ENCODE data around the gene NTM. TPM values are rescaled to one million over a fixed set of nuclear protein-coding genes. Genes with fewer than 3 reads are reported as not detected.

The NTM gene
- total and polyA plus RNA-seq, 5 donors, result 35.0 to 148 (median 88.2) TPM

DNA sequence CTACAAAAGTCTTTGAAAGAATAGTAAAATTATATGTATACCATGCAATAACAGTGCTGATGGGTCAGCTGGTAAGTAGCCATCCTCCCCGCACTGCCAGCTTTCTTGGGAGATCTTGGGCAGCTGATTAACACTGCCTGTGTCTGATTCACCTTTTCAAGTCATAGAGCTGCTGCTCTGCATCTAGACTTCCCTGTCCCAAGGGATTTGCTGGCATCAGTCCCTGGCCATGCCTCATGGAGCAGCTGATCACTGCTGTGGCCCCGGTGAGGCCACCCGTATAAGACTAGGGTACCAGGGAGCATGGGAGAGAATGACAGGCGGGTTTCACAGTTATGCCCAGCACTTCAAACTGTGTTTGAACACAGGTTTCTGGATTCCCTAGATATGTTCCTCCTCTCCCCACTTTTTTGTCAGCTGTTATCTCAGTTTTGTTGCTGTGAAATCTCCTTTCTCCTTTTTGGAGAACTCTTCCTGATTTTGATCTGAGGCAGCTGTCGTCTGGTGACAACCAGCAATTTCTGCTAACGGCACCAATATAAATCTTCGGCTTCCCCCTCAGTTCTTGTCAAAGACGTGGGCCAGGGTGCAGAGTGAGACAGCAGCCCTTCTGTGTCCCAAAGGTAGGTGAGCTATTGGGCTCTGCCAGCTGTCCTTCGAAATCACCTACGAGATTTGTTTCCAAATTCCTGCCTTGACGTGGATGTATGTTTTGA lies 438.9 kb downstream of the NTM start:
- no peak for ATAC-seq

DNA sequence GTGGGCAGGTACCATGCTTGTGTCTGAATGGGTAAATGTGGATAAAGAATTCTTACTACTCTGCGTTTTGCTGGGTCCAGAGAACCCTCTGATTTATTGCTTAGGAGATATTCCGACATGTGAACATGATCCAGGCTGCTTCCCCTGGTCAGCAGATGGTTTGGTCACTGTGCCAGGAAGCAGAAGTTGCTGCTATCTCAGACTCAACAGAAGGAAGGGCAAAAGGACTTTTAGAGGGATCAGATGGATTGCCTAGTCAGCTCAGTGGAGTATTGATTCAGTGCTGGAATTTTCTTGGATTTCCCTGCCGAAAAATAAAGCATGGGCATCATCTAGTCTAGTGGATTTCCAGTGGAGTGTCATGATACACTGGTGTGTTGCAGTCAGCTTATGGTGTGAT lies 440.1 kb downstream of the NTM start:
- 40% methylated on average over 3 of the region's 3 CpGs for WGBS
- Histone ChIP-seq H3K27ac (ENCODE audit: low read length) (no peak overlapping the region), H3K4me3 (ENCODE audit: low read length) (no peak overlapping the region), H3K27me3 (ENCODE audit: control insufficient read depth, insufficient read depth) (peaks cover 4% of the 10 kb centered on the region), H3K4me1 (ENCODE audit: control insufficient read depth, insufficient read depth, low read length) (no peaks in the 10 kb centered on the region), H3K9me3 (ENCODE audit: control insufficient read depth, low read length) (no peaks in the 10 kb centered on the region)
- intact Hi-C loops (cut with DNase I), result no loop called here
- DNase-seq (no peak), ATAC-seq (no peak)

More for the DNA sequence above, 438.9 kb downstream of the NTM start:
- intact Hi-C loops (cut with DNase I), result no loop called here
- H3K4me1 ChIP-seq (ENCODE audit: control insufficient read depth, insufficient read depth, low read length), result no peaks in the 10 kb centered on the region
- no peak overlapping the region for H3K4me3 ChIP-seq (ENCODE audit: low read length)
- 43% methylated on average over 11 of the region's 11 CpGs for WGBS
- H3K27me3 ChIP-seq (ENCODE audit: control insufficient read depth, insufficient read depth), result peaks cover 4% of the 10 kb centered on the region
- H3K27ac ChIP-seq (ENCODE audit: low read length), result no peak overlapping the region
- DNase-seq, result no peak
- no peaks in the 10 kb centered on the region for H3K9me3 ChIP-seq (ENCODE audit: control insufficient read depth, low read length)

- Histone ChIP-seq H3K4me1 (ENCODE audit: control insufficient read depth, insufficient read depth, low read length) (no peaks in the 10 kb centered on the region), H3K27me3 (ENCODE audit: control insufficient read depth, insufficient read depth) (peaks cover 3% of the 10 kb centered on the region), H3K4me3 (ENCODE audit: low read length) (no peak overlapping the region), H3K27ac (ENCODE audit: low read length) (no peak overlapping the region), H3K9me3 (ENCODE audit: control insufficient read depth, low read length) (no peaks in the 10 kb centered on the region)
- no peak for DNase-seq
- ATAC-seq, result no peak
- intact Hi-C loops (cut with DNase I), result no loop called here
- WGBS, result 35% methylated on average over 3 of the region's 3 CpGs
Measured at GRCh38 chr11:131811383-131811782, 441.0 kb downstream of the NTM start.

GRCh38 chr11:131814108-131814507 lies 443.7 kb downstream of the NTM start:
- no peak overlapping the region for H3K27ac ChIP-seq (ENCODE audit: low read length)
- ATAC-seq (no peak), DNase-seq (no peak)
- no peaks in the 10 kb centered on the region for H3K9me3 ChIP-seq (ENCODE audit: control insufficient read depth, low read length)
- intact Hi-C loops (cut with DNase I), result no loop called here
- no peaks in the 10 kb centered on the region for H3K4me1 ChIP-seq (ENCODE audit: control insufficient read depth, insufficient read depth, low read length)
- no peak overlapping the region for H3K4me3 ChIP-seq (ENCODE audit: low read length)
- 59% methylated on average over 4 of the region's 4 CpGs for WGBS
- H3K27me3 ChIP-seq (ENCODE audit: control insufficient read depth, insufficient read depth), result no peaks in the 10 kb centered on the region

DNA sequence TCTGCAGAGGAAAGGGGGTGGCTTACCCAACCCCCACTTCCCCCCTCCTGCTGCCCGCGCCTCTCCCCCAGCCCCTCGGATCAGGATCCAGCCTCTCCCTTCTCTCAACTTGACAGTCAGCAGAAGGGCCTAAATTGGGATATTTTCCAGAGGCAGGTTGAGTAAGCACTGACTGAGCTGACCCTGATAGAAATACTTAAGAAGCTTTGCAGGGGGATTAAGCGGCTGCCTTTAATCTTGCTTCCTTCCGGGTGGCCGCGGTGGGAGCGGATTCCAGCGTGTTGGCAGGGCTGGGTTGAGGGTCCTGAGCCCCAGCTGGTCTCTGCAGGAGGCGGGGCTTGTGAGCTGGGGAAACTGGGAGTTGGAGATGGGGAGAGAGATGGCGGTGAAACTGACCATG lies 445.2 kb downstream of the NTM start:
- Histone ChIP-seq H3K9me3 (ENCODE audit: control insufficient read depth, low read length) (no peaks in the 10 kb centered on the region), H3K4me1 (ENCODE audit: control insufficient read depth, insufficient read depth, low read length) (no peaks in the 10 kb centered on the region), H3K27ac (ENCODE audit: low read length) (no peak overlapping the region), H3K4me3 (ENCODE audit: low read length) (no peak overlapping the region), H3K27me3 (ENCODE audit: control insufficient read depth, insufficient read depth) (no peaks in the 10 kb centered on the region)
- no peak for DNase-seq
- 13% methylated on average over 11 of the region's 11 CpGs for WGBS
- no peak for ATAC-seq
- intact Hi-C loops (cut with DNase I), result no loop called here

DNA sequence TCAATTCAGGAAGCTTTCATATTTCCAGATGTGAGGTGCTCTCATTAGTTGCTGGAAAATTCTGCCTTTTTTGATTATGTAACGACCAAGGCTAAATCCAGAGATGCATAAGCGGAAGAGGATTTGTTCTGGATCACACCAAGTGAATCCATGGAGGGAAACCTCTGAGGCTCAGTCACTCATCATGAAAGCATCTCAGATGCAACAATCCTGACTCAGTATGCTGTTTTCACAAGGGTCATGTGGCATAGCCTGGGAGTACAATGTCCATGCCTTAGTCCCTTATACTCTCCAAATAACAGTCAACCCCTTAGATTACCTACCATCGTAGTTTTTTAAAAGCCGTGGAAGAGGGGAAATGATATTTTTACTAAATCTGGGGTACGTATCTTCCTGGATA lies 445.6 kb downstream of the NTM start:
- ATAC-seq (no peak), DNase-seq (no peak)
- no peaks in the 10 kb centered on the region for H3K9me3 ChIP-seq (ENCODE audit: control insufficient read depth, low read length)
- WGBS, result 83% methylated on average over 5 of the region's 5 CpGs
- no peak overlapping the region for H3K4me3 ChIP-seq (ENCODE audit: low read length)
- no peaks in the 10 kb centered on the region for H3K27me3 ChIP-seq (ENCODE audit: control insufficient read depth, insufficient read depth)
- no peaks in the 10 kb centered on the region for H3K4me1 ChIP-seq (ENCODE audit: control insufficient read depth, insufficient read depth, low read length)
- intact Hi-C loops (cut with DNase I), result no loop called here
- H3K27ac ChIP-seq (ENCODE audit: low read length), result no peak overlapping the region

DNA sequence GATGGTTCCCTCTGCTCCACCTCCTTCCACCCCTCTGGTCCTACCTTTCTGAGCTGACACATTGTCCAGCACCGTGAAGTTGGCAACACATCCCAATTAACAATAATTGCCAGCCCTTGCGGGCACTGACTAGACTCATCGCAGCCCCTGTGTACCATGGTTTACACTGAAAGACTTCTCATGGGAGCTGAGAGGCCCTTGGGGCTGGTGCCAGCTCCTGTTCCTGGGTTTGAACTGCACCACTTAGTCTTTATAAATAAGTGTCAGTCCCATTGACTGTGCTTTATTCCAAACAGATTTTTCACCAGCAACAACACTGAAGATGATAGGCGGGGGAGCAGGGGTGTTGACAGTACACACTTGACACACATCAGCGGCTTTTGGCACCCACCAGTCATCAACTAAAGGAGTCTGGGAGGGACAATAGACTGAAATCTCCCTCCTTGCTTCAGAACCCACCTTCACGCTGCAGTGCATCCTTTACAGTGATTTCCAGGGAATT lies 447.3 kb downstream of the NTM start:
- Histone ChIP-seq H3K9me3 (ENCODE audit: control insufficient read depth, low read length) (no peaks in the 10 kb centered on the region), H3K27me3 (ENCODE audit: control insufficient read depth, insufficient read depth) (no peaks in the 10 kb centered on the region), H3K27ac (ENCODE audit: low read length) (no peak overlapping the region), H3K4me1 (ENCODE audit: control insufficient read depth, insufficient read depth, low read length) (no peaks in the 10 kb centered on the region), H3K4me3 (ENCODE audit: low read length) (no peak overlapping the region)
- 61% methylated on average over 6 of the region's 6 CpGs for WGBS
- ATAC-seq (peak in 1 of 2 donors; percentile 36), DNase-seq (no peak)
- intact Hi-C loops (cut with DNase I), result no loop called here

- H3K9me3 ChIP-seq (ENCODE audit: control insufficient read depth, low read length), result no peaks in the 10 kb centered on the region
- ATAC-seq (no peak), DNase-seq (no peak)
- no peaks in the 10 kb centered on the region for H3K27me3 ChIP-seq (ENCODE audit: control insufficient read depth, insufficient read depth)
- intact Hi-C loops (cut with DNase I), result no loop called here
- no peaks in the 10 kb centered on the region for H3K4me1 ChIP-seq (ENCODE audit: control insufficient read depth, insufficient read depth, low read length)
- H3K27ac ChIP-seq (ENCODE audit: low read length), result no peak overlapping the region
- 87% methylated on average over 10 of the region's 10 CpGs for WGBS
- H3K4me3 ChIP-seq (ENCODE audit: low read length), result no peak overlapping the region
Measured at GRCh38 chr11:131819865-131820264, 449.4 kb downstream of the NTM start.

GRCh38 chr11:131822506-131822905 lies 452.1 kb downstream of the NTM start:
- Histone ChIP-seq H3K4me3 (ENCODE audit: low read length) (no peak overlapping the region), H3K27me3 (ENCODE audit: control insufficient read depth, insufficient read depth) (no peaks in the 10 kb centered on the region), H3K27ac (ENCODE audit: low read length) (no peak overlapping the region), H3K9me3 (ENCODE audit: control insufficient read depth, low read length) (no peaks in the 10 kb centered on the region), H3K4me1 (ENCODE audit: control insufficient read depth, insufficient read depth, low read length) (no peaks in the 10 kb centered on the region)
- DNase-seq (no peak), ATAC-seq (no peak)
- WGBS, result 21% methylated on average over 6 of the region's 6 CpGs
- intact Hi-C loops (cut with DNase I), result no loop called here

- DNase-seq, result no peak
- Histone ChIP-seq H3K27ac (ENCODE audit: low read length) (no peak overlapping the region), H3K9me3 (ENCODE audit: control insufficient read depth, low read length) (no peaks in the 10 kb centered on the region), H3K27me3 (ENCODE audit: control insufficient read depth, insufficient read depth) (no peaks in the 10 kb centered on the region), H3K4me3 (ENCODE audit: low read length) (no peak overlapping the region), H3K4me1 (ENCODE audit: control insufficient read depth, insufficient read depth, low read length) (no peaks in the 10 kb centered on the region)
- intact Hi-C loops (cut with DNase I), result no loop called here
- ATAC-seq, result no peak
- 73% methylated on average over 2 of the region's 2 CpGs for WGBS
Measured at GRCh38 chr11:131823772-131824171, 453.4 kb downstream of the NTM start.

GRCh38 chr11:131824771-131825170 lies 454.4 kb downstream of the NTM start:
- 75% methylated on average over 3 of the region's 3 CpGs for WGBS
- H3K4me3 ChIP-seq (ENCODE audit: low read length), result no peak overlapping the region
- no peaks in the 10 kb centered on the region for H3K4me1 ChIP-seq (ENCODE audit: control insufficient read depth, insufficient read depth, low read length)
- H3K9me3 ChIP-seq (ENCODE audit: control insufficient read depth, low read length), result no peaks in the 10 kb centered on the region
- H3K27ac ChIP-seq (ENCODE audit: low read length), result no peak overlapping the region
- ATAC-seq (peak in 1 of 2 donors; percentile 61), DNase-seq (no peak)
- intact Hi-C loops (cut with DNase I), result no loop called here
- no peaks in the 10 kb centered on the region for H3K27me3 ChIP-seq (ENCODE audit: control insufficient read depth, insufficient read depth)

- no peak overlapping the region for H3K27ac ChIP-seq (ENCODE audit: low read length)
- intact Hi-C loops (cut with DNase I), result no loop called here
- H3K4me1 ChIP-seq (ENCODE audit: control insufficient read depth, insufficient read depth, low read length), result no peaks in the 10 kb centered on the region
- ATAC-seq, result no peak
- DNase-seq, result no peak
- no peaks in the 10 kb centered on the region for H3K9me3 ChIP-seq (ENCODE audit: control insufficient read depth, low read length)
- no peak overlapping the region for H3K4me3 ChIP-seq (ENCODE audit: low read length)
- no peaks in the 10 kb centered on the region for H3K27me3 ChIP-seq (ENCODE audit: control insufficient read depth, insufficient read depth)
- WGBS, result 68% methylated on average over 1 of the region's 1 CpG
Measured at GRCh38 chr11:131827430-131827829, 457.0 kb downstream of the NTM start.
